ENCODE data around the gene CHAC1.

CHAC1 gene

DNA sequence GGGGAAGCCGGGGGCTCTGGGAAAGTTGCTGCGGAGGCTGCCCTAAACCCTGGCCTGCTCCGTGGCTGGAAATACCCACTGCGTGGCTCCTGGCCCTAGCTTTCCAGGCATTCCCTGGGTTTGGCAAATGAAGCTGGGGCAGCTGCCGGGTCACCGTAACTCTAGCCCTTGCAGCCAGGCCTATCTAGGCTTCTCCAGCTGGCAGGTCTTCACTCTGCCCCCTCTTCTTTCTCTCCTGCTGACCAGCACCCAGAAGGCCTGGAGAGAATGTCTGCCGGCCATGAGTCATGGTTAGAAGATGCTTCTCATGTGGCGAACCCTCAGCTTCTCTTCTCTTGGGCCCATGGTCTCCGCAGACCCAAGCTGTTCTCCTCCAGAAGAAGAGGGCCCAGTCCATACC is 29.7 kb upstream of the CHAC1 start:
- no peak for DNase-seq (ENCODE audit: low spot score)

DNA sequence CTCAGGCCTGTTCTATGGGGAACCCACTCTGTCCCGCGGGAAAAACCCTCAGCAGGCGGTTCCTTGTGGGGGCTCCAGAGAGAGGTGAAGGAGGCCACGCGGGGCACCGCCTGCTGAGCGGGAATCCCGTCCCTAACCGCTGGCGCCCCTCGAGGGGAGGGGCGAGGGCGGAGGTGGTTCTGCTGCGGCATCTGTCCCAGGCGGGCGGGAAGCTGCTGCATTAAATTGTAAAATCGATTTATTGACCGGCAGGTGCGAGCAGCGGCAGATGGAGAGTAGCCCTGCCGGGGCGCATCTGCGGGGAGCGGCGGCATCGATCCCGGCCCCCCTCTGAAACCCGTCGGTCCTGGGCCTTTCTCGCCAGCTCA is 27.8 kb upstream of the CHAC1 start:
- no peak for DNase-seq (ENCODE audit: low spot score)

DNA sequence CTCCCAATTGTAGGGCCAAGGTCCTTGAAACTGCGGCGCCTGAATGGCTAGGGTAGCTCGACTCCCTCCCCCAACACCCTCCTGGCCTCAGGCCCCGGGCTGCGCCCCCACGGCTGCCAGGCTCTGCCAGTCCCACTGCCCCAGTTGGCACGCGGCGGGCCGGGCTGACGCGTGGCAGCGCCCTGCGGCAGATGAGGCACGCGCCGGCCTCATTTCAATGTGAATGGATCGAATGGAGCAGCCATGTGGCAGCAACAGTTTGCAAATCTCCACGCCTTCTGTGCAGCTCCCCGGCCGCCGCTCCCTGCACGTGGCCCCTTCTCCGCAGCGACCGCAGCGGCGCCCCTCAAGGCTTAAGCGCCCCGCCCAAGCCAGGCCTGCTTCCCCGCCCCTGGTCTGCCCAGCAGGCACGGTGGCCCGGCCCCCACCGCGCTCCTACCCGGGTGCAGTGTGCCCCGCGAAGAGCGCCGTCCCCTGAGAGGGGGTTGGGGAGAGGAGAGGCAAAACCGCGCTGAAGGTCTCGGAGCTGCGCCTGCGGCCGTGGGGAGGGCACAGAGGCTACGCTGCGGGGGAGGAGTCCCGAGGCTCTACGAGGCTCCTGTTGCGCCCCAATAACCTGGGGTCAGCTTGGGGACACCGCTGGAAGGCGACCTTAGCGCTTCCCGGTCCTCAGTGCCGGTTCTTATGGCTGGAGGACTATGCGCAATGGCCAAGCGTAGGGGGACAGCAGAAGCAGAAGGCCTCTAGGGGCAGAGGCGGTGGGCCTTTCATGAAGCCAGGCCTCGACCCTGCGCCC is 27.2 kb upstream of the CHAC1 start:
- DNase-seq (ENCODE audit: low spot score): no peak

DNA sequence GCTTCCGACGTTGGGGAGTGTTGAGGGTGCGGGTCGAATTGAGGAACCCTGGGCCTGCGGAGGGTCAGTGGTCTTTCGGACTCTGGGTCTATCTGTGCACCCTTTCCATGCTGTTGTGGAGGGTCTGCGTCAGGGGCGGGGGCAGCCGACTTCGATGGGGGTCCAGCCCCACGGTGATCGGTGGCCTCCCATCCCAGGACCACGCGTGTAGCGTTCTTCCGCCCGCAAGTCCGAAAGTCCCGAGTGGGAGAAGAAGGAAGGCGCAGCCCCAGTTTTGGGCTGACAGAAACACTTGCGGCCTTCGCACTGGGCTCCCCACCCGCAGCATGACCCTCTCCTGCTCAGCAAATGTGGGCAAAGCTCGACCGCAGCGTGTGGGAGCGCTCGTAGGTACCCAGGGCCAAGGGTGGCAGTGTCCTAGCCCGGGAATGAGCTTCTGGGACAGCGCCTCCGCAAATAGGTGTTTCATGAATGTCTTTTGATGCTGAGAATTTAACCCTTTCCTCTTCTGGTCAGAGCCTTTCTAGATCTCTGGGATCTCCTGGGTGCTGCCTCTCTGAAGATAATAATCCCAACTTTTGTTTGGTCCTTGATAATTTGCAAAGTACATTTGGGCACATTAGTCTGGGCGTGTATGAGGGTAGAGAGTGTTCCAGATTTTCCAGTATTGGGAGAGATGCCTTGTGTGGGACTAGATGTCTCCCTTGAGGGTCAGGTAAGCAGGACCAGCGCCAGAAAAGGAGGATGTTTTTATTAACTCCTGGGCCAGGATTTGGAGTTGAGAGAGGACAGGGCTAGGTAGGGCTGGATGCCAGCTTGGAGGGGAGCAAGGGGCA is 26.4 kb upstream of the CHAC1 start:
- no peak for DNase-seq (ENCODE audit: low spot score)

- DNase-seq (ENCODE audit: low spot score): no peak
These were observed 25.8 kb upstream of the CHAC1 start for GRCh38 chr15:40927495-40927872.

- no peak for DNase-seq (ENCODE audit: low spot score)
These were observed 25.1 kb upstream of the CHAC1 start for GRCh38 chr15:40927873-40928806.

- DNase-seq (ENCODE audit: low spot score): no peak
These were observed 24.2 kb upstream of the CHAC1 start, which contains the start of gene DLL4 for GRCh38 chr15:40928821-40929659. Gene DLL4 (plus strand): TSS chr15:40929340. CDS start chr15:40929669, 329 bp downstream.

GRCh38 chr15:40929660-40930429 is 23.4 kb upstream of the CHAC1 start:
- DNase-seq (ENCODE audit: low spot score): no peak

DNA sequence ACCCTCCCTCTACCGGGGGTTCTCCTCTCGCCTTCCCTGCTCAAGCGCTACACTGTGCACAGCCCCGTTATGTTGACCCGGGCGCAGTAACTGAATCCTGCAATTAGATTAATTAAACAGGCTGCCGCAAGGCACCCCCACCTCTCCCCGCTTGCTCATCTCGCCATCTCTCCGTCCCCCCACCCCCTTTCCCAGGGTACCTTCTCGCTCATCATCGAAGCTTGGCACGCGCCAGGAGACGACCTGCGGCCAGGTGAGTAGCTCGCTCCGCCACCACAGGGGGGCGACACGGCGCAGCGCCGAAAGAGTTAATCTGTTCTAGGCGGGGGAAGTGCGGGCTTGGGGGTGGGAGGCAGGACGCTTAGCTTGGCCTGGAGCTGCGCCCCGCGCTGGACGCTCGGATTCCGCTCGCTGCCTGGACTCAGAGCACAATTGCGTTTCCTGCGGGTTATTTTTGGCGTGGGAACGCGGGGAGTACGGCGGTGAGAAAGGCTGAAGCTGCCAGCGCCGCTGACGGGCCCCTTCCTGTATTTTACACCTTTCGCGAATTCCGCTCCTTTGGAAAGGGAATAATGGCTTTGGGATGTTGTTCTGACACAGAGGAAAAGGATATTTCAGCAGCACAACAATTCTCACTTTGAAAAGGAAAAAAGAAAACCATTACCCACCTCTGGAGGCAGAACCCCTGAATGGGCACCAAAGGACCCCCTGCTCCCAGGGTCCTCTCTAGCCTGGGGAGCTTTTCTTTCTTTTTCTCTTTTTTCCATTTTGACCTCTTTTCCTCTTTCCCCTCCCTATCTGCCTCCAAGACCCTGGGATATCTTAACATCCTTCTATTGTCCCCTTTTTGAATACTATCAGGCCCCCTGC is 22.6 kb upstream of the CHAC1 start:
- DNase-seq (ENCODE audit: low spot score): no peak

- DNase-seq (ENCODE audit: low spot score): no peak
These were observed 21.8 kb upstream of the CHAC1 start for GRCh38 chr15:40931300-40932142.

- no peak for DNase-seq (ENCODE audit: low spot score)
These were observed 21.1 kb upstream of the CHAC1 start for GRCh38 chr15:40932156-40932555.

DNA sequence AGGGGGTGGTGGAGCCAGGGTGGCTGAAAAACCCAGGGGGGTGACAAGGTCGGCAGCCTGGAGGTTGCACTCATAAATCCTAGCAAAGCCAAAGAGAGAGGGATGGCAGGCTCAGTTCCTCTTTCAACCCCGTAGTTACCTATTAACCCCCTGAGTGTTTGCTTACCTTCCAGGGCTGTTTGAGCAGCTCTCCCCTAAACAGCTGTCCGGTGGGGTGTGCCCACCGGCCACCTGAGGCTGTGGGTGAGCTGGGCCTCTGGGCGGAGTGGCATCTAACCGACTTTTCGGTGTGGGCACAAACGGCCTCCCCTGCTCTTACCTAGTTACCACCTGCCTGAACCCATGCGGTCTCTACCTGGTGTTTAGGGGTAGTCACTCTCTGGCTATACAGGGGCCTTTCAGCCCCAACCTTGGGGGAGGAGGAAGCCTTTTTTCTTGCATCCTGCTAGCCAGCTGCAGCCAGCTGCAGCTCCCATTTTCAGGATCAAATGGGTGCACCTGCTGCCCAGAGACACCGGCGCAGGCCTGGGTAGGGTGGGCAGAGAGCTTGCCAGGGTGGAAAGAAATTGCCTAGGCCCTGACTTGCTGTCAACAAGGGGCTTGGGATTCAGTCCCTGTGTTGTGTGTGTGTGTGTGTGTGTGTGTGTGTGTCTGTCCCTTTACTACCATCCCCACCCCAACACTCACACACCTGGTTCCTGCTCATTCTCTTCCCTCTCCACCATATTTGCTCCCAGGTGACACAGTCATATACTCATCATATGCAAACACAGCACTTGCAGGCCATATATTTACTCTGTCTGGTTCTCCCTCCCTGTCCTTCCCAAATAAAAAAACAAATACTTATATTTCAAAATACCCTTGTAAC is 20.4 kb upstream of the CHAC1 start:
- no peak for DNase-seq (ENCODE audit: low spot score)

DNA sequence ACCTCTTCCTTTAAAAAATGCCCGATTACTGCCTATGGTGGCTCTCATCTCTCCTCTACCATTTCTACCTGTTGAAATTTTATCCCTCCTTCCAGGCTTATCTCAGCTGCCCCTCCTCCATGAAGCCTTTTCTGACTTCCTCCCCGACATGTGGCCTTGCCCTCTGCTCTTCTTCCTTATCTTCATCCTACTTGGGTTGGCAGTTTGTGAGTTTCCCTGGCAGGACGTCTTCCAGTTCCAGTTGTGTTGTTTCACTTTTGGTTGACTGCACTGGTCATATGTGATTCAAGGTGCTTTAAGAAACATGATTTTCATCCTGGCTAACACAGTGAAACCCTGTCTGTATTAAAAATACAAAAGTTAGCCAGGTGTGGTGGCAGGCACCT is 19.8 kb upstream of the CHAC1 start:
- DNase-seq (ENCODE audit: low spot score): no peak

- no peak for DNase-seq (ENCODE audit: low spot score)
These were observed 18.8 kb upstream of the CHAC1 start for GRCh38 chr15:40934457-40934856.

DNA sequence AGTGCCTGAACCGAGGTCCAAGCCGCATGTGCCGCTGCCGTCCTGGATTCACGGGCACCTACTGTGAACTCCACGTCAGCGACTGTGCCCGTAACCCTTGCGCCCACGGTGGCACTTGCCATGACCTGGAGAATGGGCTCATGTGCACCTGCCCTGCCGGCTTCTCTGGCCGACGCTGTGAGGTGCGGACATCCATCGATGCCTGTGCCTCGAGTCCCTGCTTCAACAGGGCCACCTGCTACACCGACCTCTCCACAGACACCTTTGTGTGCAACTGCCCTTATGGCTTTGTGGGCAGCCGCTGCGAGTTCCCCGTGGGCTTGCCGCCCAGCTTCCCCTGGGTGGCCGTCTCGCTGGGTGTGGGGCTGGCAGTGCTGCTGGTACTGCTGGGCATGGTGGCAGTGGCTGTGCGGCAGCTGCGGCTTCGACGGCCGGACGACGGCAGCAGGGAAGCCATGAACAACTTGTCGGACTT is 17.0 kb upstream of the CHAC1 start:
- no peak for DNase-seq (ENCODE audit: low spot score)

DNA sequence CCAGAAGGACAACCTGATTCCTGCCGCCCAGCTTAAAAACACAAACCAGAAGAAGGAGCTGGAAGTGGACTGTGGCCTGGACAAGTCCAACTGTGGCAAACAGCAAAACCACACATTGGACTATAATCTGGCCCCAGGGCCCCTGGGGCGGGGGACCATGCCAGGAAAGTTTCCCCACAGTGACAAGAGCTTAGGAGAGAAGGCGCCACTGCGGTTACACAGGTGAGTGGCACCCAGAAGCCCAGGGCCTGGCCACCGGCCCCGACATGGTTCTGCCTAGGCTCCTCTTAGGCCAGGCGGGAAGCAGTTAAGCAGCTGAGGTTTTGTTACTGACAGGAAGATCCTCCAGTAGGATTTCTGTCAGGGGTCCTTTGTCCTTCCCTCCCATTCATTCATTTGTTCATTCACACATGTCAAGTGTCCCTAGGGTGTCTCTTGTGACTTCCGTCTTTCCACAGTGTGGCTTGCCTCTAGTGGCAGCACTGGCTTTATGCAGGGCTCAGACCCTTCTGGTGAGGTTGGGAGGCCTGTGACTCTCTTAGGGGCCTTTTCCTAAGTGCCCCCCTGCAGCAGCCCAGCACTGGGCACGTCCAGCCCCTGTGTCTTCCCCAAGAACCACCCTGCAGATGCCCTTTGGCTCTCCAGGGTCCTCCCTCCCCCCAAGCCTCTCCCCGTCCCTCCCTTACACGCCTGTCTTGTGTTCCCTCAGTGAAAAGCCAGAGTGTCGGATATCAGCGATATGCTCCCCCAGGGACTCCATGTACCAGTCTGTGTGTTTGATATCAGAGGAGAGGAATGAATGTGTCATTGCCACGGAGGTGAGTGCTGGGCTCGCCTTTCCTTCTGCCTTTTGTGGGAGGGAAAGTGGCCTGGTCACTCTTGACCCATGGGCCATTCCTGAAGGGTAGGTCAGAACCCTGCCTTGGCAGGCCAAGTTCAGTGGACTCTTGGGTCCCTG is 16.3 kb upstream of the CHAC1 start:
- DNase-seq (ENCODE audit: low spot score): no peak

All from CD4-positive, alpha-beta T cell treated with Interleukin-15 for 4 hours (primary cell).